ENCODE measurements around the gene EFCAB6.

GRCh38 chr22:43634316-43634715 lies 177.8 kb downstream of the EFCAB6 start:
- TF ChIP-seq CEBPB (tag; IDR thresholded peaks at IDR 0.05), result no peak
- TF ChIP-seq POLR2A (conservative IDR thresholded peaks at IDR 0.05), result no peak
- no peak for TF ChIP-seq RFX5 (IDR thresholded peaks at IDR 0.05; ENCODE audit: low read depth, low read length)
- TF ChIP-seq EZH2 (IDR thresholded peaks at IDR 0.05; ENCODE audit: borderline replicate concordance, low read depth, low read length), result no peak

Data from K562 (cell line).